Type B pancreatic cell (in vitro differentiated cells): ENCODE data around the gene NRN1L. TPM values are rescaled to one million over a fixed set of nuclear protein-coding genes. Genes with fewer than 3 reads are reported as not detected.

ENCODE experiments used
- DNase-seq: peaks from one replicate; pipeline ENCODE4 v3.0.0; 2021; ENCODE audit warnings: mixed read lengths; ENCODE audit not compliant: unreplicated experiment; ENCODE audit errors: extremely low spot score
- H3K27ac Mint-ChIP-seq: 2 replicates; pipeline ENCODE4 v1.8.0; 2021; ENCODE audit warnings: mild to moderate bottlenecking, mixed read lengths
- H3K27me3 Mint-ChIP-seq: 2 replicates; pipeline ENCODE4 v1.8.0; 2021; ENCODE audit warnings: mixed read lengths
- H3K36me3 Mint-ChIP-seq: 2 replicates; pipeline ENCODE4 v1.8.0; 2021; ENCODE audit warnings: mixed read lengths
- H3K4me1 Mint-ChIP-seq: one replicate; pipeline ENCODE4 v1.8.0; 2021; ENCODE audit warnings: mixed read lengths; ENCODE audit not compliant: unreplicated experiment
- H3K4me3 Mint-ChIP-seq: 2 replicates; pipeline ENCODE4 v1.8.0; 2021; ENCODE audit warnings: mild to moderate bottlenecking, mixed read lengths
- H3K9me3 Mint-ChIP-seq: 2 replicates; pipeline ENCODE4 v1.8.0; 2021; ENCODE audit warnings: mixed read lengths
- CTCF ChIP-seq: fragments of 200-600 bp; sonication (generic); conservative IDR thresholded peaks from 2 replicates; pipeline ENCODE4 v1.5.0; 2021; ENCODE audit warnings: antibody characterized with exemption, mild to moderate bottlenecking
- total RNA-seq: library from RNA; stranded (reverse); gene quantifications from 2 replicates; pipeline ENCODE4 v1.2.1, GENCODE V29; 2021; ENCODE audit warnings: low replicate concordance

Gene NRN1L
- total RNA-seq, 1 donor from 2014 or later = 0.80 TPM

- Mint-ChIP-seq H3K27me3 (peaks cover 2% of the 10 kb centered on the region), H3K36me3 (peaks cover 3% of the 10 kb centered on the region), H3K27ac (no peak overlapping the region), H3K4me1 (peaks cover 17% of the 10 kb centered on the region), H3K4me3 (peak overlapping the region; percentile 100), H3K9me3 (no peaks in the 10 kb centered on the region)
- no peak for TF ChIP-seq CTCF
- no peak for DNase-seq
These were observed 49.1 kb downstream of the NRN1L start for GRCh38 chr16:67933805-67934204.

- H3K4me3 Mint-ChIP-seq = peak overlapping the region; percentile 100
- DNase-seq = no peak
- peak overlapping the region; percentile 99 for H3K27ac Mint-ChIP-seq
- TF ChIP-seq CTCF = no peak
- H3K9me3 Mint-ChIP-seq = no peaks in the 10 kb centered on the region
- peaks cover 2% of the 10 kb centered on the region for H3K27me3 Mint-ChIP-seq
- peaks cover 17% of the 10 kb centered on the region for H3K4me1 Mint-ChIP-seq
- peaks cover 3% of the 10 kb centered on the region for H3K36me3 Mint-ChIP-seq
These were observed 49.8 kb downstream of the NRN1L start for GRCh38 chr16:67934306-67935100.

DNA sequence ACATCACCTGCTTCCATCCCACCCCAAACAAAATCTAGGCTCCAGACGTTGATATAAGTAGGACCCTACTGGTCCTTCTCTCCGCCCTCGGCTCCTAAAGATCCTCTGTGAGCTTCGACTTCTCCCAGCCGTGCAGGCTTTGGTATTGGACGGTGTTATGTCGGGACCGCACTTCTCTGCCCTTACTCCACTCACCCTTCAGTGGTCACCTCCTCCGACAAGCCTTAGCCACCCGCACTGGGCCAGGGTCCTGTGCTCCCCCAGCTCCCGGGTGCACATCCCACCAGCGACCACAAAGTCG lies 50.4 kb downstream of the NRN1L start:
- H3K27ac Mint-ChIP-seq = peak overlapping the region; percentile 99
- H3K4me1 Mint-ChIP-seq = peaks cover 17% of the 10 kb centered on the region
- peaks cover 3% of the 10 kb centered on the region for H3K36me3 Mint-ChIP-seq
- DNase-seq = no peak
- no peaks in the 10 kb centered on the region for H3K9me3 Mint-ChIP-seq
- H3K27me3 Mint-ChIP-seq = peaks cover 2% of the 10 kb centered on the region
- TF ChIP-seq CTCF = no peak
- H3K4me3 Mint-ChIP-seq = peak overlapping the region; percentile 100

GRCh38 chr16:67935402-67936123 lies 50.9 kb downstream of the NRN1L start:
- Mint-ChIP-seq H3K27ac (peak overlapping the region; percentile 99), H3K9me3 (no peaks in the 10 kb centered on the region), H3K4me1 (peaks cover 17% of the 10 kb centered on the region), H3K36me3 (peaks cover 3% of the 10 kb centered on the region), H3K4me3 (peak overlapping the region; percentile 100), H3K27me3 (peaks cover 2% of the 10 kb centered on the region)
- peak; percentile 91 for DNase-seq
- TF ChIP-seq CTCF = no peak

Other genes starting within 250 kb of the NRN1L start
- 2.8 and 3.4 TPM in 2 replicates for gene CARMIL2, start 239.7 kb upstream of the NRN1L start, total RNA-seq
- gene ACD, start 224.6 kb upstream of the NRN1L start, total RNA-seq = 19.9 and 31.6 TPM in 2 replicates
- 4.7 and 6.5 TPM in 2 replicates for gene PARD6A, start 223.9 kb upstream of the NRN1L start, total RNA-seq
- gene ENKD1, start 218.1 kb upstream of the NRN1L start, total RNA-seq = 12.2 and 18.8 TPM in 2 replicates
- gene C16orf86, start 218.1 kb upstream of the NRN1L start, total RNA-seq = 1.5 and 2.8 TPM in 2 replicates
- gene GFOD2, start 165.6 kb upstream of the NRN1L start, total RNA-seq = 31.7 and 34.3 TPM in 2 replicates
- gene RANBP10, start 78.3 kb upstream of the NRN1L start, total RNA-seq = 27.3 and 27.5 TPM in 2 replicates
- 3.9 and 7.2 TPM in 2 replicates for gene TSNAXIP1, start 78.0 kb upstream of the NRN1L start, total RNA-seq
- gene THAP11, start 42.6 kb upstream of the NRN1L start, total RNA-seq = 25.5 and 35.1 TPM in 2 replicates
- 144 and 149 TPM in 2 replicates for gene NUTF2, start 38.0 kb upstream of the NRN1L start, total RNA-seq
- gene CENPT, start 37.2 kb upstream of the NRN1L start, total RNA-seq = 67.6 and 74.2 TPM in 2 replicates
- gene EDC4, start 11.8 kb upstream of the NRN1L start, total RNA-seq = 77.5 and 81.1 TPM in 2 replicates
- 39.2 and 41.5 TPM in 2 replicates for gene PSKH1, start 8.4 kb downstream of the NRN1L start, total RNA-seq
- gene CTRL, start 47.0 kb downstream of the NRN1L start, total RNA-seq = 0.59 and 1.4 TPM in 2 replicates
- gene PSMB10, start 52.0 kb downstream of the NRN1L start, total RNA-seq = 51.9 and 68.8 TPM in 2 replicates
- gene LCAT, start 59.2 kb downstream of the NRN1L start, total RNA-seq = 20.2 and 26.1 TPM in 2 replicates
- gene SLC12A4, start 83.8 kb downstream of the NRN1L start, total RNA-seq = 48.1 and 68.8 TPM in 2 replicates
- not detected in 2 replicates for gene DPEP3, start 95.6 kb downstream of the NRN1L start, total RNA-seq
- gene DPEP2, start 114.6 kb downstream of the NRN1L start, total RNA-seq = not detected in 2 replicates
- not detected in 2 replicates for gene DPEP2NB, start 131.0 kb downstream of the NRN1L start, total RNA-seq
- 14.7 and 15.2 TPM in 2 replicates for gene DDX28, start 138.3 kb downstream of the NRN1L start, total RNA-seq
- gene DUS2, start 138.4 kb downstream of the NRN1L start, total RNA-seq = 21.7 and 24.1 TPM in 2 replicates
- 37.5 and 55.5 TPM in 2 replicates for gene NFATC3, start 200.5 kb downstream of the NRN1L start, total RNA-seq